Astrocyte (in vitro differentiated cells and primary cell): Measurements from ENCODE around the gene DNAH2. TPM values are rescaled to one million over a fixed set of nuclear protein-coding genes. Genes with fewer than 3 reads are reported as not detected.

Experiments used
- DNase-seq: peaks from one replicate; pipeline ENCODE4 v3.0.0-alpha.2; 2010; ENCODE audit warnings: low read depth
- FAIRE-seq: peaks from 2 replicates; lab custom pipeline; 2011; peaks lifted over from hg19 to GRCh38; lab: Jason Lieb, UNC
- H2AFZ ChIP-seq: 2 replicates; pipeline ENCODE4 v1.6.0; 2012; ENCODE audit warnings: low read depth, low read length, inconsistent platforms
- H3K27ac ChIP-seq: 2 replicates; pipeline ENCODE4 v1.5.1; 2011; ENCODE audit warnings: low read depth, low read length, inconsistent platforms
- H3K27me3 ChIP-seq: 2 replicates; pipeline ENCODE4 v1.6.0; 2011; ENCODE audit warnings: low read length, inconsistent platforms; ENCODE audit not compliant: insufficient read depth
- H3K36me3 ChIP-seq: 2 replicates; pipeline ENCODE4 v1.5.1; 2011; ENCODE audit warnings: low read length, inconsistent platforms; ENCODE audit not compliant: insufficient read depth
- H3K4me1 ChIP-seq: 2 replicates; pipeline ENCODE4 v1.5.1; 2011; ENCODE audit warnings: low read length, inconsistent platforms; ENCODE audit not compliant: insufficient read depth
- H3K4me2 ChIP-seq: 2 replicates; pipeline ENCODE4 v1.6.0; 2012; ENCODE audit warnings: low read length, inconsistent platforms
- H3K4me3 ChIP-seq: 2 replicates; pipeline ENCODE4 v1.5.1; 2011; ENCODE audit warnings: low read depth, mild to moderate bottlenecking, low read length, inconsistent platforms; ENCODE audit not compliant: insufficient read depth
- H3K79me2 ChIP-seq: 2 replicates; pipeline ENCODE4 v1.6.0; 2012; ENCODE audit warnings: mild to moderate bottlenecking, low read length, inconsistent platforms; ENCODE audit not compliant: insufficient read depth
- H3K9ac ChIP-seq: 2 replicates; pipeline ENCODE4 v1.6.0; 2012; ENCODE audit warnings: mild to moderate bottlenecking, low read length, inconsistent platforms
- H3K9me3 ChIP-seq: 2 replicates; pipeline ENCODE4 v1.5.1; 2012; ENCODE audit warnings: low read depth, mild to moderate bottlenecking, low read length, inconsistent platforms; ENCODE audit not compliant: insufficient read depth
- H4K20me1 ChIP-seq: 2 replicates; pipeline ENCODE4 v1.6.0; 2012; ENCODE audit warnings: low read length, inconsistent platforms; ENCODE audit not compliant: insufficient read depth
- H3K27ac Mint-ChIP-seq: one replicate; pipeline ENCODE4 v1.8.0; 2021; ENCODE audit warnings: mild to moderate bottlenecking, mixed read lengths; ENCODE audit not compliant: unreplicated experiment
- H3K27me3 Mint-ChIP-seq: one replicate; pipeline ENCODE4 v1.8.0; 2021; ENCODE audit warnings: low read depth, mixed read lengths; ENCODE audit not compliant: unreplicated experiment
- H3K36me3 Mint-ChIP-seq: one replicate; pipeline ENCODE4 v1.8.0; 2021; ENCODE audit warnings: low read depth, mixed read lengths; ENCODE audit not compliant: unreplicated experiment
- H3K4me1 Mint-ChIP-seq: one replicate; pipeline ENCODE4 v1.8.0; 2021; ENCODE audit warnings: low read depth, mixed read lengths; ENCODE audit not compliant: unreplicated experiment
- H3K4me3 Mint-ChIP-seq: one replicate; pipeline ENCODE4 v1.8.0; 2021; ENCODE audit warnings: mild to moderate bottlenecking, moderate library complexity, mixed read lengths; ENCODE audit not compliant: unreplicated experiment
- H3K9me3 Mint-ChIP-seq: one replicate; pipeline ENCODE4 v1.8.0; 2021; ENCODE audit warnings: mild to moderate bottlenecking, mixed read lengths; ENCODE audit not compliant: unreplicated experiment
- EZH2 ChIP-seq: IDR thresholded peaks from 2 replicates; pipeline ENCODE4 v1.6.1; 2012; ENCODE audit warnings: mild to moderate bottlenecking, low read length, inconsistent platforms; ENCODE audit not compliant: insufficient read depth
- total RNA-seq: library from RNA; stranded (reverse); gene quantifications from 2 replicates; pipeline ENCODE4 v1.2.1, GENCODE V29; 2021
- TF ChIP-seq, protein P1 (sequence below): IDR thresholded peaks from 2 replicates; pipeline ENCODE4 v1.5.1; 2011; ENCODE audit warnings: low read depth, mild to moderate bottlenecking, inconsistent platforms, low read length, moderate library complexity; ENCODE audit not compliant: insufficient read depth

The DNAH2 gene
- total RNA-seq, 1 donor from 2014 or later, result 0.11 TPM

DNA sequence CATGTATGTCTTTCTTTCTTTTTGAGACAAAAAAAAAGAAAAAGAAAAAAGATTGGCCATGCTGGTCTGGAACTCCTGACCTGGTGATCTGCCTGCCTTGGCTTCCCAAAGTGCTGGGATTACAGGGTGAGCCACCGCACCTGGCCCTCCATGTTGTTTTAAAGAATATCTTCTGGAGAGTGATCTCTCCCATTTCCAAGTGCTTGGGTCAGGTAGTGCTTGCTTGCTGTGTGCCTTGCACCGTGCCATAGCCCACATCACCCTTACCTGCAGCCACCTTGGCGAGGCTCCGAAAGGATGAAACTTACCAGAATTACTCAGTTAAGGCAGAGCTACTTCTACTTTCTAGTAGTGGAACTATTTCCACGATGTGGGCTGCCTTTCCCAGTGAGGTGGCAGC, 97.4 kb downstream of the DNAH2 start:
- Histone ChIP-seq H3K79me2 (no peaks in the 10 kb centered on the region), H4K20me1 (no peaks in the 10 kb centered on the region), H3K4me1 (no peaks in the 10 kb centered on the region), H3K27me3 (peaks cover 8% of the 10 kb centered on the region), H2AFZ (no peak overlapping the region), H3K9ac (no peak overlapping the region), H3K27ac (no peak overlapping the region), H3K36me3 (no peaks in the 10 kb centered on the region), H3K9me3 (no peaks in the 10 kb centered on the region), H3K4me2 (no peak overlapping the region), H3K4me3 (no peak overlapping the region)
- no peak for TF ChIP-seq EZH2
- TF ChIP-seq, protein P1, sequence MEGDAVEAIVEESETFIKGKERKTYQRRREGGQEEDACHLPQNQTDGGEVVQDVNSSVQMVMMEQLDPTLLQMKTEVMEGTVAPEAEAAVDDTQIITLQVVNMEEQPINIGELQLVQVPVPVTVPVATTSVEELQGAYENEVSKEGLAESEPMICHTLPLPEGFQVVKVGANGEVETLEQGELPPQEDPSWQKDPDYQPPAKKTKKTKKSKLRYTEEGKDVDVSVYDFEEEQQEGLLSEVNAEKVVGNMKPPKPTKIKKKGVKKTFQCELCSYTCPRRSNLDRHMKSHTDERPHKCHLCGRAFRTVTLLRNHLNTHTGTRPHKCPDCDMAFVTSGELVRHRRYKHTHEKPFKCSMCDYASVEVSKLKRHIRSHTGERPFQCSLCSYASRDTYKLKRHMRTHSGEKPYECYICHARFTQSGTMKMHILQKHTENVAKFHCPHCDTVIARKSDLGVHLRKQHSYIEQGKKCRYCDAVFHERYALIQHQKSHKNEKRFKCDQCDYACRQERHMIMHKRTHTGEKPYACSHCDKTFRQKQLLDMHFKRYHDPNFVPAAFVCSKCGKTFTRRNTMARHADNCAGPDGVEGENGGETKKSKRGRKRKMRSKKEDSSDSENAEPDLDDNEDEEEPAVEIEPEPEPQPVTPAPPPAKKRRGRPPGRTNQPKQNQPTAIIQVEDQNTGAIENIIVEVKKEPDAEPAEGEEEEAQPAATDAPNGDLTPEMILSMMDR, result no peak
- Mint-ChIP-seq H3K36me3 (no peaks in the 10 kb centered on the region), H3K27me3 (peaks cover 35% of the 10 kb centered on the region), H3K9me3 (peaks cover 4% of the 10 kb centered on the region), H3K27ac (no peak overlapping the region), H3K4me3 (no peak overlapping the region), H3K4me1 (no peaks in the 10 kb centered on the region)
- no peak for DNase-seq
- FAIRE-seq, result no peak

DNA sequence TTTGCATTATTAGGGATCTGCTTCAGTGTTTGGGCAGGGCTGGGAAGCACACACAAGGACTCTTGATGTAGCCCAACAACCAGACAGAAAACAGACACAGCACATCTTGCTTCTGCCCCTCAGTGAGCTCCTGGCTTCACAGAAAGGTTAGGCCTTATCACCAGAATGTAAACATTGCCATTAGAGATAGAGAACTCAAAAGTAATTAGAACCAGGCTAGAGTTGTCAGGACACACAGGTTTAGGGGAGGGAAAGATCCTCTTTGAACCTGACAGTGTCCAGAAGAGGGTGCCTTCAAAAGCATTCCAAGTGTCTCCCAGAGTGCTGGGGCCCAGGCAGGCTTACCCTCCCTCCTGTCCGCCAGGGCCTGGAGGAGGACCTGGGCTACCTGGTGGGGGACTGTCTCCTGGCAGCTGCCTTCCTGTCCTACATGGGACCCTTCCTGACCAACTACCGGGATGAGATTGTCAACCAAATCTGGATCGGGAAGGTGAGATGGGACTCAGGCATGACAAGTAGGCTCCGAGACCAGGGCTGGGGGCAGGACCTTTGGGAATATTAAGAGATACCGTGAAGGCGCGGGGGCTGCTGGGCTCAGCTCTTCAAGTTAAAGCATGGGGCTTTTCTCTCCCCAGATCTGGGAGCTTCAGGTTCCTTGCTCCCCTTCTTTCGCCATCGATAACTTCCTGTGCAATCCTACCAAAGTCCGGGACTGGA, 99.5 kb downstream of the DNAH2 start:
- TF ChIP-seq, protein P1, result no peak
- TF ChIP-seq EZH2, result no peak
- Histone ChIP-seq H3K27ac (no peak overlapping the region), H3K27me3 (peaks cover 8% of the 10 kb centered on the region), H2AFZ (no peak overlapping the region), H3K4me1 (no peaks in the 10 kb centered on the region), H3K4me3 (no peak overlapping the region), H3K79me2 (no peaks in the 10 kb centered on the region), H3K9ac (no peak overlapping the region), H3K9me3 (no peaks in the 10 kb centered on the region), H4K20me1 (no peaks in the 10 kb centered on the region), H3K36me3 (no peaks in the 10 kb centered on the region), H3K4me2 (no peak overlapping the region)
- Mint-ChIP-seq H3K9me3 (peaks cover 8% of the 10 kb centered on the region), H3K4me1 (no peaks in the 10 kb centered on the region), H3K27ac (no peak overlapping the region), H3K36me3 (no peaks in the 10 kb centered on the region), H3K4me3 (no peak overlapping the region), H3K27me3 (peaks cover 44% of the 10 kb centered on the region)
- DNase-seq (no peak), FAIRE-seq (no peak)

DNA sequence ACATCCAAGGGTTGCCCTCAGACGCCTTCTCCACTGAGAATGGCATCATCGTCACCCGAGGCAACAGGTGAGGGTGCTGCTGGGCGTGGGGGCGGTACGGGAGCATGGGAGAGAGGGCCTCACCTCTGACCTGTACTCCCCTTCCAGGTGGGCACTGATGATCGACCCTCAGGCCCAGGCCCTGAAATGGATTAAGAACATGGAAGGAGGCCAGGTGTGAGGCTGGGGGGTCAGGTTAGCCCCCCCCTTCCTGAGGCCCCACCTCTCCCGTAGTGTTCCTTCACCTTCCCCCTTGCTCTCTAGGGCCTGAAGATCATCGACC, 100.1 kb downstream of the DNAH2 start:
- no peak overlapping the region for H3K4me2 ChIP-seq
- H4K20me1 ChIP-seq, result no peaks in the 10 kb centered on the region
- no peaks in the 10 kb centered on the region for H3K79me2 ChIP-seq
- Mint-ChIP-seq H3K4me3 (no peak overlapping the region), H3K27me3 (peaks cover 46% of the 10 kb centered on the region), H3K9me3 (peaks cover 8% of the 10 kb centered on the region), H3K27ac (no peak overlapping the region), H3K36me3 (no peaks in the 10 kb centered on the region), H3K4me1 (no peaks in the 10 kb centered on the region)
- H3K36me3 ChIP-seq, result no peaks in the 10 kb centered on the region
- no peaks in the 10 kb centered on the region for H3K9me3 ChIP-seq
- no peaks in the 10 kb centered on the region for H3K4me1 ChIP-seq
- no peak overlapping the region for H2AFZ ChIP-seq
- no peak for DNase-seq
- H3K27me3 ChIP-seq, result peaks cover 8% of the 10 kb centered on the region
- no peak overlapping the region for H3K4me3 ChIP-seq
- TF ChIP-seq EZH2, result no peak
- TF ChIP-seq, protein P1, result no peak
- no peak overlapping the region for H3K27ac ChIP-seq
- no peak for FAIRE-seq
- no peak overlapping the region for H3K9ac ChIP-seq
